ENCODE measurements around the gene SPSB3. TPM values are rescaled to one million over a fixed set of nuclear protein-coding genes. Genes with fewer than 3 reads are reported as not detected.

SPSB3 gene
- total and polyA plus RNA-seq, 9 of the 15 experiments (the other 6 are each of a cell fraction or from before 2014, with no cell fraction given): 0.39 to 37.4 (median 7.1) TPM

DNA sequence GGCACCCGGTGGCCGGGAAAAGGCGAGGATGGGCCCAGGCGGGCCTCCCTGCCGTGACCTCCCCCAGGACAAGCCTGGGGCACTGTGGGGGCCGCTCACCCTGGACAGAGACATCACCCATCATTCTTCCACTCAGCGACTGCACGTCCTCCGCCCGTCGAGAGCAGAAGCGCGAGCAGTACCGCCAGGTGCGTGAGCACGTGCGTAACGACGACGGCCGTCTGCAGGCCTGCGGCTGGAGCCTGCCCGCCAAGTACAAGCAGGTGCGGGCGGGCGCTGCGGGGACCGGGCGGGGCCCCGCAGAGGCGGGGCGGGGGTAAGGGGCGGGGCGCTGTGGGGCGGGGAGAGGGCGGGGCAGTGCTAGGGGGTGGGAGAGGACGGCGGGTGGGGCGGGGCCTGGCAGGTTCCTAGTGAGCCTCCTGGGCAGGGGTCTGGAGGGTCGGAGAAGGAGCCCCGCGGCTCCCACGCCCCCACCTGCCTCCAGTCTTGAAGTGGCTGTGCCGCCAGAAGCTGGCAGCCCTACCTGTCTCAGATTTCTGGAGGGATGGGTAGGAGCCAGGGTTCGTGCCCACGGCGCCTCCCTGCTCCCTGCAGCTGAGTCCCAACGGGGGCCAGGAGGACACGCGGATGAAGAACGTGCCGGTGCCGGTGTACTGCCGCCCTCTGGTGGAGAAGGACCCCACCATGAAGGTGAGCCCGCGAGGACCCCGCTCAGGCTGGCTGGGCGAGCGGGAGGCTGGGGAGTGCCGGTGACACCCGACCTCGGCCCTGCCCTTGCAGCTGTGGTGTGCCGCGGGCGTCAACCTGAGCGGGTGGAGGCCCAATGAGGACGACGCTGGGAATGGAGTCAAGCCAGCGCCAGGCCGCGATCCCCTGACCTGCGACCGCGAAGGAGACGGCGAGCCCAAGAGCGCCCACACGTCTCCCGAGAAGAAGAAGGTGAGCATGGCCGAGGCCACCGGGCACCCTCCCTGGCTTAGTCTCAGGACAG, 18.6 kb downstream of the SPSB3 start (continued):
- TF ChIP-seq POLR2H (tag; IDR thresholded peaks at IDR 0.05; ENCODE audit: low read depth) (no peak), POLR2G (IDR thresholded peaks at IDR 0.05; ENCODE audit: low read depth, low read length) (peak; percentile 22; the same call in 1 of the 2 replicates), CBFA2T3 (IDR thresholded peaks at IDR 0.05) (peak; percentile 28; the same call in 1 of the 2 replicates), ZFX (CRISPR knock-in tag; IDR thresholded peaks at IDR 0.05) (peak; percentile 73), TEAD1 (CRISPR knock-in tag; IDR thresholded peaks at IDR 0.05) (no peak), MAZ (CRISPR knock-in tag; conservative IDR thresholded peaks at IDR 0.05 in 1 of 2, IDR thresholded peaks at IDR 0.05 in 1 of 2) (0 out of 4 replicates have a peak, but pooled peaks of 1 of the 2 experiments have one; percentile 3), RBM17 (IDR thresholded peaks at IDR 0.05; ENCODE audit: borderline replicate concordance, low read depth, low read length) (no peak), CREM (IDR thresholded peaks at IDR 0.05; ENCODE audit: low read depth) (0 out of 2 replicates have a peak, but pooled peaks have one; percentile 15), PHTF2 (CRISPR knock-in tag; IDR thresholded peaks at IDR 0.05) (no peak), RB1 (IDR thresholded peaks at IDR 0.05; ENCODE audit: low read depth) (0 out of 2 replicates have a peak, but pooled peaks have one; percentile 52), SMAD4 (CRISPR knock-in tag; conservative IDR thresholded peaks at IDR 0.05) (0 out of 2 replicates have a peak, but pooled peaks have one; percentile 33), CBX3 (IDR thresholded peaks at IDR 0.05; ENCODE audit: borderline replicate concordance in 1 of 2, low read length in 2 of 2) (peak in 1 of 2 experiments; percentile 62; a peak in 1 of 3 replicates), KLF1 (tag; IDR thresholded peaks at IDR 0.05) (no peak), ILF3 (IDR thresholded peaks at IDR 0.05; ENCODE audit: borderline replicate concordance) (no peak), ZNF143 (CRISPR knock-in tag; IDR thresholded peaks at IDR 0.05) (no peak), ZNF764 (CRISPR knock-in tag; IDR thresholded peaks at IDR 0.05; ENCODE audit: low read depth) (no peak), RAD21 (CRISPR knock-in tag; conservative IDR thresholded peaks at IDR 0.05 in 1 of 2, IDR thresholded peaks at IDR 0.05 in 1 of 2) (peak in 1 of 2 experiments; percentile 45; a peak in 2 of 4 replicates)
- TF ChIP-seq, protein P1, sequence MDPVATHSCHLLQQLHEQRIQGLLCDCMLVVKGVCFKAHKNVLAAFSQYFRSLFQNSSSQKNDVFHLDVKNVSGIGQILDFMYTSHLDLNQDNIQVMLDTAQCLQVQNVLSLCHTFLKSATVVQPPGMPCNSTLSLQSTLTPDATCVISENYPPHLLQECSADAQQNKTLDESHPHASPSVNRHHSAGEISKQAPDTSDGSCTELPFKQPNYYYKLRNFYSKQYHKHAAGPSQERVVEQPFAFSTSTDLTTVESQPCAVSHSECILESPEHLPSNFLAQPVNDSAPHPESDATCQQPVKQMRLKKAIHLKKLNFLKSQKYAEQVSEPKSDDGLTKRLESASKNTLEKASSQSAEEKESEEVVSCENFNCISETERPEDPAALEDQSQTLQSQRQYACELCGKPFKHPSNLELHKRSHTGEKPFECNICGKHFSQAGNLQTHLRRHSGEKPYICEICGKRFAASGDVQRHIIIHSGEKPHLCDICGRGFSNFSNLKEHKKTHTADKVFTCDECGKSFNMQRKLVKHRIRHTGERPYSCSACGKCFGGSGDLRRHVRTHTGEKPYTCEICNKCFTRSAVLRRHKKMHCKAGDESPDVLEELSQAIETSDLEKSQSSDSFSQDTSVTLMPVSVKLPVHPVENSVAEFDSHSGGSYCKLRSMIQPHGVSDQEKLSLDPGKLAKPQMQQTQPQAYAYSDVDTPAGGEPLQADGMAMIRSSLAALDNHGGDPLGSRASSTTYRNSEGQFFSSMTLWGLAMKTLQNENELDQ (CRISPR knock-in tag; IDR thresholded peaks at IDR 0.05; ENCODE audit: borderline replicate concordance): no peak
- TF ChIP-seq, protein P2, sequence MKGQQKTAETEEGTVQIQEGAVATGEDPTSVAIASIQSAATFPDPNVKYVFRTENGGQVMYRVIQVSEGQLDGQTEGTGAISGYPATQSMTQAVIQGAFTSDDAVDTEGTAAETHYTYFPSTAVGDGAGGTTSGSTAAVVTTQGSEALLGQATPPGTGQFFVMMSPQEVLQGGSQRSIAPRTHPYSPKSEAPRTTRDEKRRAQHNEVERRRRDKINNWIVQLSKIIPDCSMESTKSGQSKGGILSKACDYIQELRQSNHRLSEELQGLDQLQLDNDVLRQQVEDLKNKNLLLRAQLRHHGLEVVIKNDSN (CRISPR knock-in tag; IDR thresholded peaks at IDR 0.05): 0 out of 2 replicates have a peak, but pooled peaks have one; percentile 36
- TF ChIP-seq, protein P3, sequence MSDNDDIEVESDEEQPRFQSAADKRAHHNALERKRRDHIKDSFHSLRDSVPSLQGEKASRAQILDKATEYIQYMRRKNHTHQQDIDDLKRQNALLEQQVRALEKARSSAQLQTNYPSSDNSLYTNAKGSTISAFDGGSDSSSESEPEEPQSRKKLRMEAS (CRISPR knock-in tag; IDR thresholded peaks at IDR 0.05): peak; percentile 93

All from K562 (cell line).